H7 (cell line): ENCODE results near the gene ASB5. TPM values are rescaled to one million over a fixed set of nuclear protein-coding genes. Genes with fewer than 3 reads are reported as not detected.
A peak's percentile ranks its signal among the peaks of the same experiment; 100 is the strongest.
"Not testable (repeated sequence)": the region's sequence is repeated elsewhere in the genome, so short reads cannot be mapped to it uniquely, and the experiment has no call there.

Experiments used
- DNase-seq: peaks from one replicate; pipeline ENCODE4 v3.0.0; 2012
- H3K27me3 ChIP-seq: 2 replicates; pipeline ENCODE4 v1.6.0; 2011; ENCODE audit warnings: mild to moderate bottlenecking, low read length; ENCODE audit not compliant: control insufficient read depth, insufficient read depth
- H3K36me3 ChIP-seq: replicated peaks from 2 replicates; pipeline ENCODE4 v1.5.1; 2011; ENCODE audit warnings: low read length; ENCODE audit not compliant: control insufficient read depth, insufficient read depth
- H3K4me3 ChIP-seq: 2 replicates; pipeline ENCODE4 v1.5.1; 2011; ENCODE audit warnings: low read depth, mild to moderate bottlenecking, control low read depth, low read length, moderate library complexity; ENCODE audit not compliant: insufficient read depth
- total RNA-seq: library from RNA; depleted of rRNA; stranded (reverse); fragments of >200 nt; shearing (Covaris generic); gene quantifications from 2 replicates; pipeline ENCODE4 v1.2.3, GENCODE V29; 2014

The ASB5 gene
- total RNA-seq, 1 experiment from 2014 or later, result 0.31 TPM

GRCh38 chr4:176292920-176293319 is 23.9 kb upstream of the ASB5 start:
- H3K27me3 ChIP-seq, result no peaks in the 10 kb centered on the region
- no peaks in the 10 kb centered on the region for H3K36me3 ChIP-seq
- DNase-seq, result no peak
- H3K4me3 ChIP-seq, result no peak overlapping the region

GRCh38 chr4:176291748-176292147 is 22.7 kb upstream of the ASB5 start:
- Histone ChIP-seq H3K36me3 (no peaks in the 10 kb centered on the region), H3K4me3 (no peak overlapping the region), H3K27me3 (no peaks in the 10 kb centered on the region)
- no peak for DNase-seq

- DNase-seq, result no peak
- no peaks in the 10 kb centered on the region for H3K36me3 ChIP-seq
- H3K4me3 ChIP-seq, result no peak overlapping the region
- no peaks in the 10 kb centered on the region for H3K27me3 ChIP-seq
Measured at GRCh38 chr4:176290520-176290919, 21.5 kb upstream of the ASB5 start.

DNA sequence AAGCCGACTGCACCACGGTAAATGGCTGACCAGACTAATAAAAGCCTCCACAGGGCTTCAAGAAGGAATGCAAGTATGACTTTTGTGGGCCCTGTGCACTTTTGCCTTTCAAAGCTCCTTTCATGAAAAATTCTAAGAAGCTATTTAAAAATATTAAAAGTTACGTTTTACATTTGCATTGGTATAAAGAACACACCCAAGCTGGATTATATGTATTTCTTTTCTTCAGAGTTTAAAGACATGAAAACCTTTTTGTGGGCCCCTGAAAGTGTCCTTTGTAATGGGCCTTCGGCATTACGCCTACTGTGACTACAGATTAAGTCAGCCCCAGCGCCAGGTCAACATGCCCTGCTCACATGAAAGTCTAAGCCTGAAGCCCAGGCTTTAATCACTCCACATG is 20.5 kb upstream of the ASB5 start:
- H3K36me3 ChIP-seq, result no peaks in the 10 kb centered on the region
- H3K4me3 ChIP-seq, result no peak overlapping the region
- H3K27me3 ChIP-seq, result no peaks in the 10 kb centered on the region
- DNase-seq, result no peak

DNA sequence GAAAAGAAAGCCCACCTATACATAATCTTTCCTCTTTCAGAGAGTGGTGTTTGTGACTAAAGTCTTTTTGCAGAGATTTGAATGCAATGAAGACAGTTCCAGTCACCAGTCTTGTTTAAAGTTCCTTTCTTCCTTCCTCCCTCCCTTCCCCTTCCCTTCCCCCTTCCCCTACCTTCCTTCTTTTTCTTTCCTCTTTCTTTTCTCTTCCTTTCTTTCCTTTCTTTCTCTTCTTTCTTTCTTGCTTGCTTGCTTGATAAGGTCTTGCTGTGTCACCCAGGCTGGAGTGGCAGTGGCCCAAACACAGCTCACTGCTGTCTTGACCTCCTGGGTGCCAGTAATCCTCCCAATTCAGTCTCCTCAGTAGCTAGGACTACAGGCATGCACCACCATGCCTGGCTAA is 19.0 kb upstream of the ASB5 start:
- Histone ChIP-seq H3K27me3 (no peaks in the 10 kb centered on the region), H3K36me3 (no peaks in the 10 kb centered on the region), H3K4me3 (no peak overlapping the region)
- no peak for DNase-seq

- DNase-seq, result no peak
- Histone ChIP-seq H3K27me3 (no peaks in the 10 kb centered on the region), H3K36me3 (no peaks in the 10 kb centered on the region), H3K4me3 (no peak overlapping the region)
Measured at GRCh38 chr4:176287546-176287945, 18.5 kb upstream of the ASB5 start.

DNA sequence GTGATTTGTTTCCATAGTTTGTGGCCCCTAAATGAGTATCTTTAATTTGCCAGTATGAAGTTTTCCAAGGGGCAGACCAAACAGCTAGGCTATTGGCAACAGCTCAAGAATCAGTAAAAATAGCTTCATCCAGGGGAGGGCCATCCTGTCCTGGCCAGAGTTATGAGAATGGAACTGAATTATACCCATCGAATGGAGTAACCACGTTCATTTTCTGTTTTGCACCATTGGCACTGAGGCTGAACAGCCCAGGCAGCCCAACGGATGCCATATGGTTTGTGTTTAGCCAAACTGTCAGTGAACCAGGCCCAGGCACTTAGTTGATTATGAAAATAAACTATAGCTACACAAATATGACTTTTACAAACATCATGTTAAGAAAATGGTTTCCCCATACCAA is 17.7 kb upstream of the ASB5 start:
- DNase-seq, result no peak
- Histone ChIP-seq H3K4me3 (no peak overlapping the region), H3K27me3 (no peaks in the 10 kb centered on the region), H3K36me3 (no peaks in the 10 kb centered on the region)

- not testable (repeated sequence) for H3K27me3 ChIP-seq, H3K36me3 ChIP-seq, DNase-seq, H3K4me3 ChIP-seq
Measured at GRCh38 chr4:176279560-176279959, 10.5 kb upstream of the ASB5 start.

- Histone ChIP-seq H3K4me3 (no peak overlapping the region), H3K36me3 (no peaks in the 10 kb centered on the region), H3K27me3 (no peaks in the 10 kb centered on the region)
- DNase-seq, result peak; percentile 17
Measured at GRCh38 chr4:176277162-176277904, 8.3 kb upstream of the ASB5 start.

- no peak for DNase-seq
- no peaks in the 10 kb centered on the region for H3K36me3 ChIP-seq
- H3K4me3 ChIP-seq, result no peak overlapping the region
- H3K27me3 ChIP-seq, result no peaks in the 10 kb centered on the region
Measured at GRCh38 chr4:176276710-176277109, 7.7 kb upstream of the ASB5 start.

GRCh38 chr4:176274441-176274840 is 5.4 kb upstream of the ASB5 start:
- no peak for DNase-seq
- H3K36me3 ChIP-seq, result no peaks in the 10 kb centered on the region

DNA sequence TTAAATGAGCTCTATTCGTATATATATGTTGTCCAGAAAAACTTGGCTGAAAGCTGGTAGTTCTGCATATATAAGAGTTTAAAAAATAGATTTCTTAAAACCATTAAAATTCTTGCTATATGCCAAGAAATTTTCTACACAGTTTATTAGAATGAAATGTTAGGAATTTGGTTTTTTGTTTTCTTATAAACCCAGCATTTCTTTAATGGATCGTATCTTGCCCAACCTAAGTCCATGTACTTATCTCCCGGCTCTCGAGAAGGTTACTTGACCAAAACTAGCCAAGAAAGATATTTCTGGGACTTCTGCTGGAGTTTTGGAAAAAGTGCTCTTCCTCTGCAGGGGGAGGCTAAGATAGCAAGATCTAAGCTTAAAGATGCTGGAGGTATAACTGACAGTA is 4.7 kb upstream of the ASB5 start:
- DNase-seq, result no peak
- H3K27me3 ChIP-seq, result no peaks in the 10 kb centered on the region
- no peaks in the 10 kb centered on the region for H3K36me3 ChIP-seq
- no peak overlapping the region for H3K4me3 ChIP-seq

More at GRCh38 chr4:176274441-176274840, 5.4 kb upstream of the ASB5 start:
- Histone ChIP-seq H3K27me3 (no peaks in the 10 kb centered on the region), H3K4me3 (no peak overlapping the region)

GRCh38 chr4:176272799-176273198 is 3.8 kb upstream of the ASB5 start:
- Histone ChIP-seq H3K36me3 (no peaks in the 10 kb centered on the region), H3K4me3 (no peak overlapping the region), H3K27me3 (no peaks in the 10 kb centered on the region)
- DNase-seq, result no peak

GRCh38 chr4:176271749-176272148 is 2.7 kb upstream of the ASB5 start:
- Histone ChIP-seq H3K27me3 (no peaks in the 10 kb centered on the region), H3K36me3 (no peaks in the 10 kb centered on the region), H3K4me3 (no peak overlapping the region)
- no peak for DNase-seq

DNA sequence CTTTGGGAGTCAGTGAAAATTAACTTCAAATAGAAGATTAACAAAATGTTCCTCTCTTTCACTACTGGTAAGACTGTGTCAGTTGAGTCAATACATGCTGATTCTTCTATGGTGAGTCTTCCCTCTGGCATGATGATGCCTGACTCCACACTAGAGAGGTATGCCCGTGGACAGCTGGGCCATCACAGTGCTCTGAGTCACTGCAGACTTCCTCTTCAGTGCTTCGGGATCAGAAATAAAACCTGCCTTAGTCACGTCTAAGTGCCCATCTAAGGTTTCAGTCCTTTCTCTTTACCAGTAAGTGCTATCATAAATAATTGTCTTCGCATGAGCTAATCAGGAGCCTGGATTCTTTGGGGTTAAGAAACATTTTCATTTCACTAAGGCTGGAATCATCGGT is 1.6 kb upstream of the ASB5 start:
- Histone ChIP-seq H3K4me3 (no peak overlapping the region), H3K27me3 (no peaks in the 10 kb centered on the region), H3K36me3 (no peaks in the 10 kb centered on the region)
- no peak for DNase-seq

DNA sequence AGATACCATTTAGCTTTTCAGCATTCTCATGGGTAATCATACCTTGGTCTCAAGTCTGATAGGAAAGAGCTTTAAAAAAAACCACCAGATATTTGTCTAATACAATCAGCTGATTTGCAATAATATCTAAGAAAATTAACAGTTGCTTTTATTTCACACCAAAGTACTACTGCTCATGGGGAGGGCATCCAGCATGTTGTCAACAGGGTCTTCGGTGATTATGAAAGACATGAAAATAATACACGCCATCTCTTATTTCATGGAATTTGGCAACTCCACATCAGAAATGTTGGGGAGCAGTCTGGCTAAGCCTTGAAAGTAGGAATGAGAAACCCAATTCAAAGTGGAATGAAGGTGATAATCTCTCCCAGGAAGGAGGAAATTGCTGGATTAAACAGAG is 3.0 kb downstream of the ASB5 start:
- no peak for DNase-seq

More for the DNA sequence above, 3.0 kb downstream of the ASB5 start:
- no peak overlapping the region for H3K4me3 ChIP-seq
- H3K27me3 ChIP-seq, result no peaks in the 10 kb centered on the region
- no peaks in the 10 kb centered on the region for H3K36me3 ChIP-seq
